Measurements from ENCODE around the gene CCDC88A. TPM values are rescaled to one million over a fixed set of nuclear protein-coding genes. Genes with fewer than 3 reads are reported as not detected.
A peak's percentile ranks its signal among the peaks of the same experiment; 100 is the strongest.

CCDC88A gene
- polyA plus RNA-seq, 1 of the 3 experiments (the other 2 are of a cell fraction): 7.0 TPM

GRCh38 chr2:55431982-55432627 lies 12.4 kb upstream of the CCDC88A start:
- no peaks in the 10 kb centered on the region for H4K20me1 ChIP-seq (ENCODE audit: insufficient read depth)

More at GRCh38 chr2:55431982-55432627, 12.4 kb upstream of the CCDC88A start:
- Histone ChIP-seq H3K9me3 (no peaks in the 10 kb centered on the region), H2AFZ (ENCODE audit: low read depth) (0 out of 2 replicates have a peak overlapping the region, but pooled peaks have one; percentile 10), H3K9me2 (no peaks in the 10 kb centered on the region), H3K4me1 (ENCODE audit: control insufficient read depth in 1 of 2, insufficient read depth in 2 of 2, low read depth in 1 of 2, low read length in 1 of 2) (no peaks in the 10 kb centered on the region), H3K4me3 (ENCODE audit: low read depth in 2 of 2, low read length in 1 of 2) (no peak overlapping the region), H3F3A (replicated peaks; ENCODE audit: insufficient read depth) (no peaks in the 10 kb centered on the region), H3K4me2 (no peak overlapping the region), H3K9ac (no peak overlapping the region), H3K27ac (ENCODE audit: low read depth in 2 of 2, low read length in 1 of 2) (no peak overlapping the region), H3K36me3 (replicated peaks in 1 of 2; ENCODE audit: control insufficient read depth in 1 of 2, insufficient read depth in 2 of 2, low read length in 1 of 2) (no peaks in the 10 kb centered on the region), H3K79me2 (ENCODE audit: insufficient read depth) (no peaks in the 10 kb centered on the region), H3K27me3 (ENCODE audit: insufficient read depth) (no peaks in the 10 kb centered on the region)
- TF ChIP-seq, protein P1, sequence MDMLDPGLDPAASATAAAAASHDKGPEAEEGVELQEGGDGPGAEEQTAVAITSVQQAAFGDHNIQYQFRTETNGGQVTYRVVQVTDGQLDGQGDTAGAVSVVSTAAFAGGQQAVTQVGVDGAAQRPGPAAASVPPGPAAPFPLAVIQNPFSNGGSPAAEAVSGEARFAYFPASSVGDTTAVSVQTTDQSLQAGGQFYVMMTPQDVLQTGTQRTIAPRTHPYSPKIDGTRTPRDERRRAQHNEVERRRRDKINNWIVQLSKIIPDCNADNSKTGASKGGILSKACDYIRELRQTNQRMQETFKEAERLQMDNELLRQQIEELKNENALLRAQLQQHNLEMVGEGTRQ (IDR thresholded peaks at IDR 0.05; ENCODE audit: borderline replicate concordance, low read depth, low read length): no peak
- TF ChIP-seq TAF1 (IDR thresholded peaks at IDR 0.05; ENCODE audit: borderline replicate concordance, low read depth, low read length): no peak
- TF ChIP-seq TEAD4 (IDR thresholded peaks at IDR 0.05; ENCODE audit: borderline replicate concordance, insufficient read depth): no peak
- no peak for TF ChIP-seq GATA2 (CRISPR knock-in tag; IDR thresholded peaks at IDR 0.05)
- TF ChIP-seq SMC3 (IDR thresholded peaks at IDR 0.05; ENCODE audit: low read depth, low read length): peak; percentile 59
- peak; percentile 83 for TF ChIP-seq CTCF (IDR thresholded peaks at IDR 0.05)
- TF ChIP-seq RAD21 (IDR thresholded peaks at IDR 0.05; ENCODE audit: low read length): peak; percentile 86
- TF ChIP-seq MEF2A (IDR thresholded peaks at IDR 0.05; ENCODE audit: borderline replicate concordance, low read depth): no peak
- TF ChIP-seq SIN3A (IDR thresholded peaks at IDR 0.05; ENCODE audit: borderline replicate concordance, low read depth, low read length): no peak
- TF ChIP-seq TCF12 (IDR thresholded peaks at IDR 0.05): no peak
- no peak for TF ChIP-seq FOSL2 (IDR thresholded peaks at IDR 0.05; ENCODE audit: borderline replicate concordance, low read depth)
- TF ChIP-seq EZH2phosphoT487 (IDR thresholded peaks at IDR 0.05; ENCODE audit: borderline replicate concordance, low read depth): no peak
- no peak for TF ChIP-seq RFX5 (IDR thresholded peaks at IDR 0.05; ENCODE audit: low read length)
- no peak for TF ChIP-seq MXI1 (IDR thresholded peaks at IDR 0.05; ENCODE audit: low read depth, low read length)
- TF ChIP-seq, protein P2, sequence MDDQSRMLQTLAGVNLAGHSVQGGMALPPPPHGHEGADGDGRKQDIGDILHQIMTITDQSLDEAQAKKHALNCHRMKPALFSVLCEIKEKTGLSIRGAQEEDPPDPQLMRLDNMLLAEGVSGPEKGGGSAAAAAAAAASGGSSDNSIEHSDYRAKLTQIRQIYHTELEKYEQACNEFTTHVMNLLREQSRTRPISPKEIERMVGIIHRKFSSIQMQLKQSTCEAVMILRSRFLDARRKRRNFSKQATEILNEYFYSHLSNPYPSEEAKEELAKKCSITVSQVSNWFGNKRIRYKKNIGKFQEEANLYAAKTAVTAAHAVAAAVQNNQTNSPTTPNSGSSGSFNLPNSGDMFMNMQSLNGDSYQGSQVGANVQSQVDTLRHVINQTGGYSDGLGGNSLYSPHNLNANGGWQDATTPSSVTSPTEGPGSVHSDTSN (IDR thresholded peaks at IDR 0.05): no peak
- no peak for TF ChIP-seq FOXM1 (IDR thresholded peaks at IDR 0.05; ENCODE audit: low read depth)
- no peak for TF ChIP-seq FOXJ3 (CRISPR knock-in tag; IDR thresholded peaks at IDR 0.05)
- TF ChIP-seq, protein P3, sequence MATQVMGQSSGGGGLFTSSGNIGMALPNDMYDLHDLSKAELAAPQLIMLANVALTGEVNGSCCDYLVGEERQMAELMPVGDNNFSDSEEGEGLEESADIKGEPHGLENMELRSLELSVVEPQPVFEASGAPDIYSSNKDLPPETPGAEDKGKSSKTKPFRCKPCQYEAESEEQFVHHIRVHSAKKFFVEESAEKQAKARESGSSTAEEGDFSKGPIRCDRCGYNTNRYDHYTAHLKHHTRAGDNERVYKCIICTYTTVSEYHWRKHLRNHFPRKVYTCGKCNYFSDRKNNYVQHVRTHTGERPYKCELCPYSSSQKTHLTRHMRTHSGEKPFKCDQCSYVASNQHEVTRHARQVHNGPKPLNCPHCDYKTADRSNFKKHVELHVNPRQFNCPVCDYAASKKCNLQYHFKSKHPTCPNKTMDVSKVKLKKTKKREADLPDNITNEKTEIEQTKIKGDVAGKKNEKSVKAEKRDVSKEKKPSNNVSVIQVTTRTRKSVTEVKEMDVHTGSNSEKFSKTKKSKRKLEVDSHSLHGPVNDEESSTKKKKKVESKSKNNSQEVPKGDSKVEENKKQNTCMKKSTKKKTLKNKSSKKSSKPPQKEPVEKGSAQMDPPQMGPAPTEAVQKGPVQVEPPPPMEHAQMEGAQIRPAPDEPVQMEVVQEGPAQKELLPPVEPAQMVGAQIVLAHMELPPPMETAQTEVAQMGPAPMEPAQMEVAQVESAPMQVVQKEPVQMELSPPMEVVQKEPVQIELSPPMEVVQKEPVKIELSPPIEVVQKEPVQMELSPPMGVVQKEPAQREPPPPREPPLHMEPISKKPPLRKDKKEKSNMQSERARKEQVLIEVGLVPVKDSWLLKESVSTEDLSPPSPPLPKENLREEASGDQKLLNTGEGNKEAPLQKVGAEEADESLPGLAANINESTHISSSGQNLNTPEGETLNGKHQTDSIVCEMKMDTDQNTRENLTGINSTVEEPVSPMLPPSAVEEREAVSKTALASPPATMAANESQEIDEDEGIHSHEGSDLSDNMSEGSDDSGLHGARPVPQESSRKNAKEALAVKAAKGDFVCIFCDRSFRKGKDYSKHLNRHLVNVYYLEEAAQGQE (IDR thresholded peaks at IDR 0.05; ENCODE audit: low read depth, low read length): no peak
- TF ChIP-seq JUND (IDR thresholded peaks at IDR 0.05): no peak
- no peak for TF ChIP-seq CHD2 (IDR thresholded peaks at IDR 0.05; ENCODE audit: low read length, partially characterized antibody)
- no peak for TF ChIP-seq EP300 (IDR thresholded peaks at IDR 0.05; ENCODE audit: borderline replicate concordance in 1 of 2, low read depth in 1 of 2, low read length in 1 of 2)
- TF ChIP-seq, protein P4, sequence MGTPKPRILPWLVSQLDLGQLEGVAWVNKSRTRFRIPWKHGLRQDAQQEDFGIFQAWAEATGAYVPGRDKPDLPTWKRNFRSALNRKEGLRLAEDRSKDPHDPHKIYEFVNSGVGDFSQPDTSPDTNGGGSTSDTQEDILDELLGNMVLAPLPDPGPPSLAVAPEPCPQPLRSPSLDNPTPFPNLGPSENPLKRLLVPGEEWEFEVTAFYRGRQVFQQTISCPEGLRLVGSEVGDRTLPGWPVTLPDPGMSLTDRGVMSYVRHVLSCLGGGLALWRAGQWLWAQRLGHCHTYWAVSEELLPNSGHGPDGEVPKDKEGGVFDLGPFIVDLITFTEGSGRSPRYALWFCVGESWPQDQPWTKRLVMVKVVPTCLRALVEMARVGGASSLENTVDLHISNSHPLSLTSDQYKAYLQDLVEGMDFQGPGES (IDR thresholded peaks at IDR 0.05; ENCODE audit: low read depth, low read length): no peak
- ChIA-PET CTCF (interaction anchor here (0.6 to 1.6 kb wide), 19 partner anchors 9 to 264 kb away, joined by 3 to 11 read pairs (median 3); partner anchors contain the start of genes CCDC88A, CFAP36, CLHC1 and RPS27A), POLR2A (no interaction called here)
- peak; percentile 39 for DNase-seq
- WGBS (ENCODE audit: low lambda C conversion rate): 37% methylated on average over 3 of the region's 3 CpGs
